GM23338 (cell line): ENCODE results near the gene CLN6. TPM values are rescaled to one million over a fixed set of nuclear protein-coding genes. Genes with fewer than 3 reads are reported as not detected.

Source experiments
- ATAC-seq: fragments of 200-7000 bp; cut with Tn5 transposase; 3 replicates; pipeline ENCODE4 v1.9.1; 2020
- DNase-seq: peaks from one replicate; pipeline ENCODE4 v3.0.0-alpha.2; 2015; ENCODE audit warnings: low spot score
- H2AFZ ChIP-seq: fragments of 200-600 bp; sonication (generic); 2 replicates; pipeline ENCODE4 v1.8.0; 2016; ENCODE audit warnings: antibody characterized with exemption, mild to moderate bottlenecking, moderate library complexity
- H3F3A ChIP-seq: fragments of 200-600 bp; sonication (generic); replicated peaks from 2 replicates; pipeline ENCODE4 v1.8.0; 2017; ENCODE audit warnings: antibody characterized with exemption, mixed run types, low read depth
- H3K27ac ChIP-seq: fragments of 200-600 bp; sonication (generic); 2 replicates; pipeline ENCODE4 v1.6.1; 2016; ENCODE audit warnings: low read depth
- H3K27me3 ChIP-seq: fragments of 200-600 bp; sonication (generic); 2 replicates; pipeline ENCODE4 v1.8.0; 2016; ENCODE audit warnings: mild to moderate bottlenecking, mixed run types, moderate library complexity; ENCODE audit not compliant: insufficient read depth
- H3K36me3 ChIP-seq: fragments of 200-600 bp; sonication (generic); 2 replicates; pipeline ENCODE4 v1.8.0; 2016; ENCODE audit warnings: mild to moderate bottlenecking; ENCODE audit not compliant: insufficient read depth
- H3K4me1 ChIP-seq: fragments of 200-600 bp; sonication (generic); 2 replicates; pipeline ENCODE4 v1.8.0; 2016; ENCODE audit warnings: mild to moderate bottlenecking, moderate library complexity; ENCODE audit not compliant: insufficient read depth
- H3K4me2 ChIP-seq: fragments of 200-600 bp; sonication (generic); 2 replicates; pipeline ENCODE4 v1.7.1; 2017; ENCODE audit warnings: mixed run types
- H3K4me3 ChIP-seq: fragments of 200-600 bp; sonication (generic); 2 replicates; pipeline ENCODE4 v1.6.1; 2016; ENCODE audit warnings: mixed run types
- H3K79me2 ChIP-seq: fragments of 200-600 bp; sonication (generic); replicated peaks from 2 replicates; pipeline ENCODE4 v1.8.0; 2017; ENCODE audit warnings: mild to moderate bottlenecking; ENCODE audit not compliant: insufficient read depth
- H3K9me2 ChIP-seq: fragments of 200-600 bp; sonication (generic); 2 replicates; pipeline ENCODE4 v1.8.0; 2017; ENCODE audit not compliant: insufficient read depth
- H4K20me1 ChIP-seq: fragments of 200-600 bp; sonication (generic); replicated peaks from 2 replicates; pipeline ENCODE4 v1.8.0; 2017; ENCODE audit warnings: mild to moderate bottlenecking; ENCODE audit not compliant: insufficient read depth
- H3K27ac Mint-ChIP-seq: 2 replicates; pipeline ENCODE4 v1.8.0; 2020; ENCODE audit warnings: inconsistent platforms, mild to moderate bottlenecking, moderate library complexity, mixed read lengths
- H3K27me3 Mint-ChIP-seq: 3 replicates; pipeline ENCODE4 v1.8.0; 2022; ENCODE audit warnings: low read depth, mild to moderate bottlenecking, moderate library complexity, mixed read lengths, inconsistent platforms; ENCODE audit not compliant: insufficient read depth, poor library complexity
- H3K36me3 Mint-ChIP-seq: 3 replicates; pipeline ENCODE4 v1.8.0; 2021; ENCODE audit warnings: low read depth, mild to moderate bottlenecking, inconsistent platforms, moderate library complexity, mixed read lengths
- H3K4me1 Mint-ChIP-seq: 3 replicates; pipeline ENCODE4 v1.8.0; 2020; ENCODE audit warnings: mild to moderate bottlenecking, inconsistent platforms, mixed read lengths
- H3K4me3 Mint-ChIP-seq: 3 replicates; pipeline ENCODE4 v1.8.0; 2021; ENCODE audit warnings: moderate library complexity, mild to moderate bottlenecking, inconsistent platforms, mixed read lengths
- H3K9me3 Mint-ChIP-seq: 3 replicates; pipeline ENCODE4 v1.8.0; 2020; ENCODE audit warnings: moderate library complexity, mild to moderate bottlenecking, inconsistent platforms, mixed read lengths
- CREB1 ChIP-seq: fragments of 250-450 bp; sonication (Bioruptor Pico); IDR thresholded peaks from 2 replicates; pipeline ENCODE4 v1.5.0; 2020; ENCODE audit warnings: low read depth, mild to moderate bottlenecking, moderate library complexity
- ETS1 ChIP-seq: IDR thresholded peaks from 2 replicates; pipeline ENCODE4 v1.6.1; 2016; ENCODE audit warnings: antibody characterized with exemption
- EZH2phosphoT487 ChIP-seq: fragments of 200-600 bp; sonication (generic); IDR thresholded peaks from one replicate; pipeline ENCODE4 v1.8.1; 2018; ENCODE audit warnings: antibody characterized with exemption; ENCODE audit not compliant: unreplicated experiment
- JUNB ChIP-seq: IDR thresholded peaks from one replicate; pipeline ENCODE4 v1.6.1; 2016; ENCODE audit warnings: antibody characterized with exemption; ENCODE audit not compliant: unreplicated experiment
- POLR2AphosphoS5 ChIP-seq: IDR thresholded peaks from 2 replicates; pipeline ENCODE4 v1.6.1; 2016; ENCODE audit warnings: antibody characterized with exemption, low read depth
- STAT1 ChIP-seq: IDR thresholded peaks from one replicate; pipeline ENCODE4 v1.6.1; 2016; ENCODE audit warnings: antibody characterized with exemption; ENCODE audit not compliant: unreplicated experiment
- ZNF114 ChIP-seq: fragments of 250-450 bp; sonication (Bioruptor Pico); IDR thresholded peaks from 2 replicates; pipeline ENCODE4 v1.5.0; 2020; ENCODE audit warnings: mild to moderate bottlenecking, moderate library complexity
- polyA plus RNA-seq: library from polyadenylated mRNA; unstranded; fragments of >200 nt; fragmentation: Nextera tagmentation; extraction: Ambion mirVana; gene quantifications from 2 replicates; pipeline ENCODE4 v1.2.1, GENCODE V29; 2016
- total RNA-seq: library from RNA; depleted of rRNA; stranded (reverse); fragments of >200 nt; shearing (Covaris generic); gene quantifications from 2 replicates; pipeline ENCODE4 v1.2.3, GENCODE V29; 2014
- TF ChIP-seq, protein P1 (sequence below), 2 experiments: fragments of 200-600 bp in 1 of 2; sonication (generic) in 1 of 2; conservative IDR thresholded peaks; 2 replicates each; pipeline versions ENCODE4 v1.5.1 to v1.6.1; 2016 to 2017; ENCODE audit warnings: antibody characterized with exemption in 2 of 2, low read depth in 2 of 2, mild to moderate bottlenecking in 2 of 2, moderate library complexity in 1 of 2
- TF ChIP-seq, protein P2 (sequence below): fragments of 250-450 bp; sonication (Bioruptor Pico); IDR thresholded peaks from 2 replicates; pipeline ENCODE4 v1.5.0; 2020; ENCODE audit warnings: mild to moderate bottlenecking, moderate library complexity

CLN6 gene
- total and polyA plus RNA-seq, 2 experiments from 2014 or later = 20.7 to 69.5 TPM

- Mint-ChIP-seq H3K9me3 (no peaks in the 10 kb centered on the region), H3K27ac (no peak overlapping the region), H3K4me3 (no peak overlapping the region), H3K36me3 (peaks cover 11% of the 10 kb centered on the region; the same call in 2 of the 3 replicates), H3K4me1 (peaks cover 39% of the 10 kb centered on the region), H3K27me3 (peaks cover 13% of the 10 kb centered on the region)
- Histone ChIP-seq H3K36me3 (no peaks in the 10 kb centered on the region), H3K4me1 (peaks cover 25% of the 10 kb centered on the region), H3K4me3 (no peak overlapping the region), H3K9me2 (no peaks in the 10 kb centered on the region), H4K20me1 (peaks cover 20% of the 10 kb centered on the region), H3F3A (peaks cover 5% of the 10 kb centered on the region; the same call in 1 of the 2 replicates), H3K27me3 (no peaks in the 10 kb centered on the region), H3K4me2 (no peak overlapping the region), H3K79me2 (peaks cover 15% of the 10 kb centered on the region; the same call in 1 of the 2 replicates), H3K27ac (no peak overlapping the region), H2AFZ (no peak overlapping the region)
- TF ChIP-seq ZNF114 = no peak
- DNase-seq (no peak), ATAC-seq (peak; percentile 9)
These were observed 29.3 kb downstream of the CLN6 start for GRCh38 chr15:68200016-68200861.

- no peak for DNase-seq
- no peak for ATAC-seq
- H3K4me3 Mint-ChIP-seq = no peak overlapping the region
- TF ChIP-seq POLR2AphosphoS5 (no peak), EZH2phosphoT487 (no peak), JUNB (no peak), CREB1 (CRISPR knock-in tag) (no peak), STAT1 (no peak), ZNF114 (no peak), ETS1 (no peak)
- TF ChIP-seq, protein P1, sequence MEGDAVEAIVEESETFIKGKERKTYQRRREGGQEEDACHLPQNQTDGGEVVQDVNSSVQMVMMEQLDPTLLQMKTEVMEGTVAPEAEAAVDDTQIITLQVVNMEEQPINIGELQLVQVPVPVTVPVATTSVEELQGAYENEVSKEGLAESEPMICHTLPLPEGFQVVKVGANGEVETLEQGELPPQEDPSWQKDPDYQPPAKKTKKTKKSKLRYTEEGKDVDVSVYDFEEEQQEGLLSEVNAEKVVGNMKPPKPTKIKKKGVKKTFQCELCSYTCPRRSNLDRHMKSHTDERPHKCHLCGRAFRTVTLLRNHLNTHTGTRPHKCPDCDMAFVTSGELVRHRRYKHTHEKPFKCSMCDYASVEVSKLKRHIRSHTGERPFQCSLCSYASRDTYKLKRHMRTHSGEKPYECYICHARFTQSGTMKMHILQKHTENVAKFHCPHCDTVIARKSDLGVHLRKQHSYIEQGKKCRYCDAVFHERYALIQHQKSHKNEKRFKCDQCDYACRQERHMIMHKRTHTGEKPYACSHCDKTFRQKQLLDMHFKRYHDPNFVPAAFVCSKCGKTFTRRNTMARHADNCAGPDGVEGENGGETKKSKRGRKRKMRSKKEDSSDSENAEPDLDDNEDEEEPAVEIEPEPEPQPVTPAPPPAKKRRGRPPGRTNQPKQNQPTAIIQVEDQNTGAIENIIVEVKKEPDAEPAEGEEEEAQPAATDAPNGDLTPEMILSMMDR (conservative IDR thresholded peaks at IDR 0.05; ENCODE audit: low read depth in 2 of 2) = no peak
- TF ChIP-seq, protein P2, sequence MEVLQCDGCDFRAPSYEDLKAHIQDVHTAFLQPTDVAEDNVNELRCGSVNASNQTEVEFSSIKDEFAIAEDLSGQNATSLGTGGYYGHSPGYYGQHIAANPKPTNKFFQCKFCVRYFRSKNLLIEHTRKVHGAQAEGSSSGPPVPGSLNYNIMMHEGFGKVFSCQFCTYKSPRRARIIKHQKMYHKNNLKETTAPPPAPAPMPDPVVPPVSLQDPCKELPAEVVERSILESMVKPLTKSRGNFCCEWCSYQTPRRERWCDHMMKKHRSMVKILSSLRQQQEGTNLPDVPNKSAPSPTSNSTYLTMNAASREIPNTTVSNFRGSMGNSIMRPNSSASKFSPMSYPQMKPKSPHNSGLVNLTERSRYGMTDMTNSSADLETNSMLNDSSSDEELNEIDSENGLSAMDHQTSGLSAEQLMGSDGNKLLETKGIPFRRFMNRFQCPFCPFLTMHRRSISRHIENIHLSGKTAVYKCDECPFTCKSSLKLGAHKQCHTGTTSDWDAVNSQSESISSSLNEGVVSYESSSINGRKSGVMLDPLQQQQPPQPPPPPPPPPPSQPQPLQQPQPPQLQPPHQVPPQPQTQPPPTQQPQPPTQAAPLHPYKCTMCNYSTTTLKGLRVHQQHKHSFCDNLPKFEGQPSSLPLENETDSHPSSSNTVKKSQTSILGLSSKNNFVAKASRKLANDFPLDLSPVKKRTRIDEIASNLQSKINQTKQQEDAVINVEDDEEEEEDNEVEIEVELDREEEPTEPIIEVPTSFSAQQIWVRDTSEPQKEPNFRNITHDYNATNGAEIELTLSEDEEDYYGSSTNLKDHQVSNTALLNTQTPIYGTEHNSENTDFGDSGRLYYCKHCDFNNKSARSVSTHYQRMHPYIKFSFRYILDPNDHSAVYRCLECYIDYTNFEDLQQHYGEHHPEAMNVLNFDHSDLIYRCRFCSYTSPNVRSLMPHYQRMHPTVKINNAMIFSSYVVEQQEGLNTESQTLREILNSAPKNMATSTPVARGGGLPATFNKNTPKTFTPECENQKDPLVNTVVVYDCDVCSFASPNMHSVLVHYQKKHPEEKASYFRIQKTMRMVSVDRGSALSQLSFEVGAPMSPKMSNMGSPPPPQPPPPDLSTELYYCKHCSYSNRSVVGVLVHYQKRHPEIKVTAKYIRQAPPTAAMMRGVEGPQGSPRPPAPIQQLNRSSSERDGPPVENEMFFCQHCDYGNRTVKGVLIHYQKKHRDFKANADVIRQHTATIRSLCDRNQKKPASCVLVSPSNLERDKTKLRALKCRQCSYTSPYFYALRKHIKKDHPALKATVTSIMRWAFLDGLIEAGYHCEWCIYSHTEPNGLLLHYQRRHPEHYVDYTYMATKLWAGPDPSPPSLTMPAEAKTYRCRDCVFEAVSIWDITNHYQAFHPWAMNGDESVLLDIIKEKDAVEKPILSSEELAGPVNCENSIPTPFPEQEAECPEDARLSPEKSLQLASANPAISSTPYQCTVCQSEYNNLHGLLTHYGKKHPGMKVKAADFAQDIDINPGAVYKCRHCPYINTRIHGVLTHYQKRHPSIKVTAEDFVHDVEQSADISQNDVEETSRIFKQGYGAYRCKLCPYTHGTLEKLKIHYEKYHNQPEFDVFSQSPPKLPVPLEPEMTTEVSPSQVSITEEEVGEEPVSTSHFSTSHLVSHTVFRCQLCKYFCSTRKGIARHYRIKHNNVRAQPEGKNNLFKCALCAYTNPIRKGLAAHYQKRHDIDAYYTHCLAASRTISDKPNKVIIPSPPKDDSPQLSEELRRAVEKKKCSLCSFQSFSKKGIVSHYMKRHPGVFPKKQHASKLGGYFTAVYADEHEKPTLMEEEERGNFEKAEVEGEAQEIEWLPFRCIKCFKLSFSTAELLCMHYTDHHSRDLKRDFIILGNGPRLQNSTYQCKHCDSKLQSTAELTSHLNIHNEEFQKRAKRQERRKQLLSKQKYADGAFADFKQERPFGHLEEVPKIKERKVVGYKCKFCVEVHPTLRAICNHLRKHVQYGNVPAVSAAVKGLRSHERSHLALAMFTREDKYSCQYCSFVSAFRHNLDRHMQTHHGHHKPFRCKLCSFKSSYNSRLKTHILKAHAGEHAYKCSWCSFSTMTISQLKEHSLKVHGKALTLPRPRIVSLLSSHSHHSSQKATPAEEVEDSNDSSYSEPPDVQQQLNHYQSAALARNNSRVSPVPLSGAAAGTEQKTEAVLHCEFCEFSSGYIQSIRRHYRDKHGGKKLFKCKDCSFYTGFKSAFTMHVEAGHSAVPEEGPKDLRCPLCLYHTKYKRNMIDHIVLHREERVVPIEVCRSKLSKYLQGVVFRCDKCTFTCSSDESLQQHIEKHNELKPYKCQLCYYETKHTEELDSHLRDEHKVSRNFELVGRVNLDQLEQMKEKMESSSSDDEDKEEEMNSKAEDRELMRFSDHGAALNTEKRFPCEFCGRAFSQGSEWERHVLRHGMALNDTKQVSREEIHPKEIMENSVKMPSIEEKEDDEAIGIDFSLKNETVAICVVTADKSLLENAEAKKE = no peak
These were observed 30.2 kb downstream of the CLN6 start for GRCh38 chr15:68199340-68199739.

More at GRCh38 chr15:68199340-68199739, 30.2 kb downstream of the CLN6 start:
- H3K4me1 Mint-ChIP-seq = peaks cover 30% of the 10 kb centered on the region
- no peaks in the 10 kb centered on the region for H3K9me2 ChIP-seq
- H3F3A ChIP-seq = peaks cover 5% of the 10 kb centered on the region; the same call in 1 of the 2 replicates
- no peak overlapping the region for H3K27ac ChIP-seq
- H4K20me1 ChIP-seq = peaks cover 20% of the 10 kb centered on the region
- no peaks in the 10 kb centered on the region for H3K9me3 Mint-ChIP-seq
- peaks cover 10% of the 10 kb centered on the region for H3K36me3 Mint-ChIP-seq
- H3K36me3 ChIP-seq = no peaks in the 10 kb centered on the region
- peaks cover 20% of the 10 kb centered on the region for H3K4me1 ChIP-seq
- H3K27me3 Mint-ChIP-seq = peaks cover 13% of the 10 kb centered on the region
- H3K27ac Mint-ChIP-seq = no peak overlapping the region
- no peak overlapping the region for H3K4me2 ChIP-seq
- 0 out of 2 replicates have a peak, but pooled peaks cover 9% of the 10 kb centered on the region for H3K79me2 ChIP-seq
- H3K27me3 ChIP-seq = no peaks in the 10 kb centered on the region
- H3K4me3 ChIP-seq = no peak overlapping the region
- H2AFZ ChIP-seq = no peak overlapping the region
